ENCODE measurements around the gene NFXL1. TPM values are rescaled to one million over a fixed set of nuclear protein-coding genes. Genes with fewer than 3 reads are reported as not detected.

NFXL1 gene
- total and polyA plus RNA-seq, 2 donors: 4.9 to 24.4 TPM

GRCh38 chr4:47837094-47837907 lies 77.1 kb downstream of the NFXL1 start:
- Histone ChIP-seq H3K4me1 (ENCODE audit: insufficient read depth) (no peaks in the 10 kb centered on the region), H3K4me3 (ENCODE audit: low read depth, low read length) (peak overlapping the region; percentile 47), H3K36me3 (ENCODE audit: insufficient read depth) (no peaks in the 10 kb centered on the region), H3K27ac (ENCODE audit: low read depth) (no peak overlapping the region)
- DNase-seq (ENCODE audit: extremely low spot score): no peak
- WGBS: under 1% methylated on average over 58 of the region's 58 CpGs

- no peaks in the 10 kb centered on the region for H3K36me3 ChIP-seq (ENCODE audit: insufficient read depth)
- peak overlapping the region; percentile 47 for H3K4me3 ChIP-seq (ENCODE audit: low read depth, low read length)
- no peaks in the 10 kb centered on the region for H3K4me1 ChIP-seq (ENCODE audit: insufficient read depth)
- under 1% methylated on average over 27 of the region's 27 CpGs for WGBS
- peak; percentile 45 for DNase-seq (ENCODE audit: extremely low spot score)
- no peak overlapping the region for H3K27ac ChIP-seq (ENCODE audit: low read depth)
These were observed 77.7 kb downstream of the NFXL1 start for GRCh38 chr4:47836641-47837093.

GRCh38 chr4:47835494-47835893 lies 78.9 kb downstream of the NFXL1 start:
- H3K4me3 ChIP-seq (ENCODE audit: low read depth, low read length): no peak overlapping the region
- H3K27ac ChIP-seq (ENCODE audit: low read depth): no peak overlapping the region
- DNase-seq (ENCODE audit: extremely low spot score): no peak
- H3K4me1 ChIP-seq (ENCODE audit: insufficient read depth): no peaks in the 10 kb centered on the region
- H3K36me3 ChIP-seq (ENCODE audit: insufficient read depth): no peaks in the 10 kb centered on the region
- 77% methylated on average over 2 of the region's 2 CpGs for WGBS

GRCh38 chr4:47831026-47831679 lies 83.2 kb downstream of the NFXL1 start:
- DNase-seq (ENCODE audit: extremely low spot score): no peak
- no peaks in the 10 kb centered on the region for H3K4me1 ChIP-seq (ENCODE audit: insufficient read depth)
- 72% methylated on average over 5 of the region's 5 CpGs for WGBS

GRCh38 chr4:47830265-47831025 lies 83.9 kb downstream of the NFXL1 start:
- Histone ChIP-seq H3K4me3 (ENCODE audit: low read depth, low read length) (no peak overlapping the region), H3K27ac (ENCODE audit: low read depth) (no peak overlapping the region), H3K36me3 (ENCODE audit: insufficient read depth) (no peaks in the 10 kb centered on the region), H3K4me1 (ENCODE audit: insufficient read depth) (no peaks in the 10 kb centered on the region)
- DNase-seq (ENCODE audit: extremely low spot score): no peak
- WGBS: 78% methylated on average over 3 of the region's 3 CpGs

More at GRCh38 chr4:47831026-47831679, 83.2 kb downstream of the NFXL1 start:
- H3K4me3 ChIP-seq (ENCODE audit: low read depth, low read length): no peak overlapping the region
- no peaks in the 10 kb centered on the region for H3K36me3 ChIP-seq (ENCODE audit: insufficient read depth)
- H3K27ac ChIP-seq (ENCODE audit: low read depth): no peak overlapping the region

- no peak overlapping the region for H3K4me3 ChIP-seq (ENCODE audit: low read depth, low read length)
- no peak for DNase-seq (ENCODE audit: extremely low spot score)
- H3K36me3 ChIP-seq (ENCODE audit: insufficient read depth): no peaks in the 10 kb centered on the region
- H3K4me1 ChIP-seq (ENCODE audit: insufficient read depth): no peaks in the 10 kb centered on the region
- H3K27ac ChIP-seq (ENCODE audit: low read depth): no peak overlapping the region
These were observed 84.9 kb downstream of the NFXL1 start for GRCh38 chr4:47829438-47829837.

GRCh38 chr4:47827343-47828047 lies 86.9 kb downstream of the NFXL1 start:
- WGBS: 82% methylated on average over 2 of the region's 2 CpGs

GRCh38 chr4:47824840-47825239 lies 89.5 kb downstream of the NFXL1 start:
- no peaks in the 10 kb centered on the region for H3K36me3 ChIP-seq (ENCODE audit: insufficient read depth)
- H3K4me1 ChIP-seq (ENCODE audit: insufficient read depth): no peaks in the 10 kb centered on the region
- no peak overlapping the region for H3K4me3 ChIP-seq (ENCODE audit: low read depth, low read length)
- H3K27ac ChIP-seq (ENCODE audit: low read depth): no peak overlapping the region
- 48% methylated on average over 7 of the region's 7 CpGs for WGBS
- no peak for DNase-seq (ENCODE audit: extremely low spot score)

More at GRCh38 chr4:47827343-47828047, 86.9 kb downstream of the NFXL1 start:
- H3K36me3 ChIP-seq (ENCODE audit: insufficient read depth): no peaks in the 10 kb centered on the region
- no peak for DNase-seq (ENCODE audit: extremely low spot score)
- no peaks in the 10 kb centered on the region for H3K4me1 ChIP-seq (ENCODE audit: insufficient read depth)
- no peak overlapping the region for H3K27ac ChIP-seq (ENCODE audit: low read depth)
- no peak overlapping the region for H3K4me3 ChIP-seq (ENCODE audit: low read depth, low read length)

GRCh38 chr4:47819178-47819577 lies 95.2 kb downstream of the NFXL1 start:
- no peaks in the 10 kb centered on the region for H3K36me3 ChIP-seq (ENCODE audit: insufficient read depth)
- 65% methylated on average over 1 of the region's 1 CpG for WGBS
- H3K4me1 ChIP-seq (ENCODE audit: insufficient read depth): no peaks in the 10 kb centered on the region
- H3K4me3 ChIP-seq (ENCODE audit: low read depth, low read length): no peak overlapping the region
- no peak for DNase-seq (ENCODE audit: extremely low spot score)
- no peak overlapping the region for H3K27ac ChIP-seq (ENCODE audit: low read depth)

- Histone ChIP-seq H3K27ac (ENCODE audit: low read depth) (no peak overlapping the region), H3K36me3 (ENCODE audit: insufficient read depth) (no peaks in the 10 kb centered on the region), H3K4me1 (ENCODE audit: insufficient read depth) (no peaks in the 10 kb centered on the region), H3K4me3 (ENCODE audit: low read depth, low read length) (no peak overlapping the region)
- no peak for DNase-seq (ENCODE audit: extremely low spot score)
These were observed 97.1 kb downstream of the NFXL1 start for GRCh38 chr4:47817275-47817674.

GRCh38 chr4:47816748-47817147 lies 97.6 kb downstream of the NFXL1 start:
- 92% methylated on average over 2 of the region's 2 CpGs for WGBS
- Histone ChIP-seq H3K4me1 (ENCODE audit: insufficient read depth) (no peaks in the 10 kb centered on the region), H3K4me3 (ENCODE audit: low read depth, low read length) (no peak overlapping the region), H3K36me3 (ENCODE audit: insufficient read depth) (no peaks in the 10 kb centered on the region), H3K27ac (ENCODE audit: low read depth) (no peak overlapping the region)
- DNase-seq (ENCODE audit: extremely low spot score): no peak

- no peak overlapping the region for H3K4me3 ChIP-seq (ENCODE audit: low read depth, low read length)
- H3K27ac ChIP-seq (ENCODE audit: low read depth): no peak overlapping the region
- no peaks in the 10 kb centered on the region for H3K36me3 ChIP-seq (ENCODE audit: insufficient read depth)
- DNase-seq (ENCODE audit: extremely low spot score): no peak
- 47% methylated on average over 6 of the region's 6 CpGs for WGBS
- no peaks in the 10 kb centered on the region for H3K4me1 ChIP-seq (ENCODE audit: insufficient read depth)
These were observed 99.6 kb downstream of the NFXL1 start for GRCh38 chr4:47814618-47815295.
